HL-60 (cell line): ENCODE results near the gene CSNK1G1.
"Not testable (repeated sequence)": the region's sequence is repeated elsewhere in the genome, so short reads cannot be mapped to it uniquely, and the experiment has no call there.

Experiments used
- DNase-seq, 2 experiments: peaks; one replicate each; pipeline ENCODE4 v3.0.0-alpha.2; 2010 to 2020; ENCODE audit warnings: low read depth in 1 of 2, low spot score in 1 of 2
- H3K27ac ChIP-seq: fragments of 250-450 bp; sonication (Bioruptor Pico); replicated peaks from 2 replicates; pipeline ENCODE4 v1.5.1; 2020; ENCODE audit warnings: mild to moderate bottlenecking, moderate library complexity
- H3K27me3 ChIP-seq: fragments of 250-450 bp; sonication (Bioruptor Pico); 2 replicates; pipeline ENCODE4 v1.5.1; 2021; ENCODE audit warnings: mild to moderate bottlenecking, moderate library complexity; ENCODE audit not compliant: insufficient read depth, poor library complexity, severe bottlenecking
- H3K4me3 ChIP-seq: replicated peaks from 2 replicates; pipeline ENCODE4 v1.5.1; 2011; ENCODE audit warnings: mild to moderate bottlenecking, control low read depth, low read length; ENCODE audit not compliant: insufficient read depth
- CTCF ChIP-seq: IDR thresholded peaks from one replicate; pipeline ENCODE4 v1.5.1; 2011; ENCODE audit warnings: low read length, control low read depth, inconsistent platforms; ENCODE audit not compliant: insufficient read depth
- GABPA ChIP-seq: IDR thresholded peaks from 2 replicates; pipeline ENCODE4 v1.6.1; 2012; ENCODE audit warnings: low read depth
- POLR2AphosphoS5 ChIP-seq: IDR thresholded peaks from 2 replicates; pipeline ENCODE4 v1.6.1; 2012; ENCODE audit warnings: low read depth
- REST ChIP-seq: IDR thresholded peaks from 2 replicates; pipeline ENCODE4 v1.6.1; 2012; ENCODE audit warnings: low read depth; ENCODE audit not compliant: insufficient replicate concordance
- SPI1 ChIP-seq: IDR thresholded peaks from 2 replicates; pipeline ENCODE4 v1.6.1; 2012; ENCODE audit warnings: low read depth, mild to moderate bottlenecking, borderline replicate concordance

CSNK1G1 gene

GRCh38 chr15:64396789-64397188, 40.8 kb upstream of the CSNK1G1 start:
- no peaks in the 10 kb centered on the region for H3K27me3 ChIP-seq
- no peak for TF ChIP-seq CTCF
- no peak for TF ChIP-seq REST
- no peak for TF ChIP-seq SPI1
- no peak for TF ChIP-seq GABPA
- no peak for TF ChIP-seq POLR2AphosphoS5
- no peak overlapping the region for H3K27ac ChIP-seq
- no peak overlapping the region for H3K4me3 ChIP-seq
- DNase-seq, result no peak

DNA sequence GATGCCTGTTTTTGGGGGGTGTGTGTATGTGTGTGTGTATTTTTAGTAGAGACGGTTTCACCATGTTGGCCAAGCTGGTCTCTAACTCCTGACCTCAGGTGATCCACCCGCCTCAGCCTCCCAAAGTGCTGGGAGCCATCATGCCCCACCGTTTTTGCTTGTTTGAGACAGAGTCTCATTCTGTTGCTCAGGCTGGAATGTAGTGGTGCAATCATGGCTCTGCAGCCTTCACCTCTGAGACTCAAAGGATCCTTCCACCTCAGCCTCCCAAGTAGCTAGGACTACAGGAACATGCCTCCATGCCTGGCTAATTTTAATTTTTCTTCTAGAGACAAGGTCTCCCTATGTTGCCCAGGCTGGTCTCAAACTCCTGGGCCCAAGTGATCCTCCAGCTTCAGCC, 36.5 kb upstream of the CSNK1G1 start:
- not testable (repeated sequence) for H3K27ac ChIP-seq, DNase-seq, H3K27me3 ChIP-seq, H3K4me3 ChIP-seq

GRCh38 chr15:64389036-64389435, 33.1 kb upstream of the CSNK1G1 start:
- TF ChIP-seq GABPA, result no peak
- TF ChIP-seq CTCF, result no peak
- no peak for TF ChIP-seq REST
- TF ChIP-seq POLR2AphosphoS5, result no peak
- no peak for TF ChIP-seq SPI1
- DNase-seq, result no peak
- Histone ChIP-seq H3K4me3 (no peak overlapping the region), H3K27me3 (no peaks in the 10 kb centered on the region), H3K27ac (no peak overlapping the region)

- peak; percentile 96 for TF ChIP-seq POLR2AphosphoS5
- TF ChIP-seq REST, result peak; percentile 35
- TF ChIP-seq GABPA, result peak; percentile 99
- no peak for TF ChIP-seq CTCF
- peak; percentile 37; the same call in 1 of the 2 replicates for TF ChIP-seq SPI1
- DNase-seq, result peak; percentile 93 to 99
- peak within 1 kb of the TSS; percentile 88 for H3K27ac ChIP-seq
- H3K4me3 ChIP-seq, result peak within 1 kb of the TSS; percentile 82
- H3K27me3 ChIP-seq, result no peaks in the 10 kb centered on the region
Measured at GRCh38 chr15:64387562-64388168, 31.7 kb upstream of the CSNK1G1 start, which contains the start of gene TRIP4. Gene TRIP4, plus strand, starts transcription at chr15:64387836. Its CDS starts 28 bp downstream, at chr15:64387864.
